K562 (cell line): ENCODE data around the gene DACT3. TPM values are rescaled to one million over a fixed set of nuclear protein-coding genes. Genes with fewer than 3 reads are reported as not detected.
A peak's percentile ranks its signal among the peaks of the same experiment; 100 is the strongest.

Experiments
- microRNA counts: library from miRNA; unstranded; fragments of <30 nt; microRNA quantifications from one replicate; lab custom pipeline; 2016
- microRNA-seq: library from miRNA; unstranded; fragments of <30 nt; microRNA quantifications from one replicate; pipeline ENCODE4, GENCODE V29; 2018; ENCODE audit warnings: borderline microRNAs expressed
- polyA plus RNA-seq, 8 experiments: library from polyadenylated mRNA; depleted of rRNA in 4 of 8; stranded (reverse) in 5 of 8; unstranded in 3 of 8; fragments of >200 nt; fragmentation: Nextera tagmentation in 2 of 8; fragmentation: Illumina TruSeq in 1 of 8; extraction: Ambion mirVana in 2 of 8; extraction: Trizol in 1 of 8; gene quantifications; 2 replicates each; pipeline versions ENCODE4 v1.2.1 to v1.2.3, GENCODE V29; 2011 to 2014; ENCODE audit warnings: inconsistent platforms in 1 of 8, missing spikeins in 1 of 8
- small RNA-seq: library from RNA; depleted of rRNA; stranded (forward); fragments of <200 nt; gene quantifications from one replicate; pipeline ENCODE3, GENCODE V24; 2014
- total RNA-seq, 7 experiments: library from RNA; depleted of rRNA in 6 of 7; stranded (reverse); fragments of >200 nt in 6 of 7; fragmentation: Illumina TruSeq in 2 of 7; extraction: Trizol in 2 of 7; gene quantifications; 2 replicates each; pipeline versions ENCODE4 v1.2.1 to v1.2.3, GENCODE V29; 2011 to 2021; ENCODE audit warnings: low replicate concordance in 1 of 7

DACT3 gene
- total and polyA plus RNA-seq, 9 of the 15 experiments (the other 6 are each of a cell fraction or from before 2014, with no cell fraction given), result 0.67 to 6.5 (median 3.5) TPM

MicroRNAs within 50 kb of the gene (microRNA counts, 767-probe panel; counts per million panel counts)
- microRNA hsa-miR-320e (lab: Ali Mortazavi, UCI), result 3,212 counts per million, percentile 71 among the panel's probes with 10 or more counts

Small RNAs within 50 kb of the gene (microRNA-seq; reads per million reads assigned to microRNA genes)
- gene MIR320E, result 1.2 reads per million, percentile 13 among the genes with 10 or more reads in this experiment

Small RNAs within 50 kb of the gene (small RNA-seq; reads per million reads assigned to genes)
- gene MIR320E, result 0.15 reads per million
- 0.73 reads per million, percentile 44 among the genes with 10 or more reads in this experiment for gene RN7SL364P

Other genes with a start within 250 kb of the DACT3 start
Only the 7 nearest of the 13 such genes appear.
- gene CALM3, start 59.9 kb downstream of the DACT3 start, total RNA-seq (2014; rRNA removed), result 149 and 180 TPM in 2 replicates
- gene CALM3, start 59.9 kb downstream of the DACT3 start, total RNA-seq (2014; rRNA removed; fragmentation: Illumina TruSeq; extraction: Trizol), result 126 and 150 TPM in 2 replicates
- gene CALM3, start 59.9 kb downstream of the DACT3 start, total RNA-seq (2015; rRNA removed; fragmentation: Illumina TruSeq; extraction: Trizol), result 154 and 156 TPM in 2 replicates
- 277 TPM in 2 replicates for gene CALM3, start 59.9 kb downstream of the DACT3 start, total RNA-seq (2021)
- 255 and 327 TPM in 2 replicates for gene CALM3, start 59.9 kb downstream of the DACT3 start, polyA plus RNA-seq (2011; rRNA removed)
- gene CALM3, start 59.9 kb downstream of the DACT3 start, polyA plus RNA-seq (2014; fragmentation: Illumina TruSeq; extraction: Trizol), result 307 and 350 TPM in 2 replicates
- 10 to 100 TPM; 34.6 to 40.2 TPM for gene CALM3, start 59.9 kb downstream of the DACT3 start, polyA plus RNA-seq (2014; fragmentation: Nextera tagmentation; extraction: Ambion mirVana)
- gene CALM3, start 59.9 kb downstream of the DACT3 start, polyA plus RNA-seq (2014; rRNA removed), result 266 and 273 TPM in 2 replicates
- 0.61 and 1.5 TPM in 2 replicates for gene PTGIR, start 36.1 kb downstream of the DACT3 start, total RNA-seq (2014; rRNA removed)
- 0.18 and 0.45 TPM in 2 replicates for gene PTGIR, start 36.1 kb downstream of the DACT3 start, total RNA-seq (2014; rRNA removed; fragmentation: Illumina TruSeq; extraction: Trizol)
- gene PTGIR, start 36.1 kb downstream of the DACT3 start, total RNA-seq (2015; rRNA removed; fragmentation: Illumina TruSeq; extraction: Trizol), result 0.30 and 0.36 TPM in 2 replicates
- 1.4 and 1.9 TPM in 2 replicates for gene PTGIR, start 36.1 kb downstream of the DACT3 start, total RNA-seq (2021)
- 1.7 and 2.0 TPM in 2 replicates for gene PTGIR, start 36.1 kb downstream of the DACT3 start, polyA plus RNA-seq (2011; rRNA removed)
- 0.58 and 0.65 TPM in 2 replicates for gene PTGIR, start 36.1 kb downstream of the DACT3 start, polyA plus RNA-seq (2014; fragmentation: Illumina TruSeq; extraction: Trizol)
- gene PTGIR, start 36.1 kb downstream of the DACT3 start, polyA plus RNA-seq (2014; fragmentation: Nextera tagmentation; extraction: Ambion mirVana), result under 1 TPM in 1 of 2 experiments, not detected in 1; 0.11 TPM
- 1.7 and 3.4 TPM in 2 replicates for gene PTGIR, start 36.1 kb downstream of the DACT3 start, polyA plus RNA-seq (2014; rRNA removed)
- gene GNG8, start 25.0 kb downstream of the DACT3 start, total RNA-seq (2014; rRNA removed), result not detected in 2 replicates
- gene GNG8, start 25.0 kb downstream of the DACT3 start, total RNA-seq (2014; rRNA removed; fragmentation: Illumina TruSeq; extraction: Trizol), result not detected in 2 replicates
- not detected in 2 replicates for gene GNG8, start 25.0 kb downstream of the DACT3 start, total RNA-seq (2015; rRNA removed; fragmentation: Illumina TruSeq; extraction: Trizol)
- gene GNG8, start 25.0 kb downstream of the DACT3 start, total RNA-seq (2021), result not detected in 2 replicates
- not detected in 2 replicates for gene GNG8, start 25.0 kb downstream of the DACT3 start, polyA plus RNA-seq (2011; rRNA removed)
- not detected in 2 replicates for gene GNG8, start 25.0 kb downstream of the DACT3 start, polyA plus RNA-seq (2014; fragmentation: Illumina TruSeq; extraction: Trizol)
- gene GNG8, start 25.0 kb downstream of the DACT3 start, polyA plus RNA-seq (2014; fragmentation: Nextera tagmentation; extraction: Ambion mirVana), result 1 to 10 TPM in 1 of 2 experiments, not detected in 1; 1.3 TPM
- not detected in 2 replicates for gene GNG8, start 25.0 kb downstream of the DACT3 start, polyA plus RNA-seq (2014; rRNA removed)
- gene PRKD2, start 55.9 kb upstream of the DACT3 start, total RNA-seq (2014; rRNA removed), result 29.2 and 35.1 TPM in 2 replicates
- 9.9 and 15.0 TPM in 2 replicates for gene PRKD2, start 55.9 kb upstream of the DACT3 start, total RNA-seq (2014; rRNA removed; fragmentation: Illumina TruSeq; extraction: Trizol)
- 14.9 and 19.0 TPM in 2 replicates for gene PRKD2, start 55.9 kb upstream of the DACT3 start, total RNA-seq (2015; rRNA removed; fragmentation: Illumina TruSeq; extraction: Trizol)
- 57.3 and 60.0 TPM in 2 replicates for gene PRKD2, start 55.9 kb upstream of the DACT3 start, total RNA-seq (2021)
- 11.0 and 11.1 TPM in 2 replicates for gene PRKD2, start 55.9 kb upstream of the DACT3 start, polyA plus RNA-seq (2011; rRNA removed)
- 23.8 and 34.1 TPM in 2 replicates for gene PRKD2, start 55.9 kb upstream of the DACT3 start, polyA plus RNA-seq (2014; fragmentation: Illumina TruSeq; extraction: Trizol)
- gene PRKD2, start 55.9 kb upstream of the DACT3 start, polyA plus RNA-seq (2014; fragmentation: Nextera tagmentation; extraction: Ambion mirVana), result 1 to 10 TPM; 1.8 to 4.9 TPM
- 21.1 and 22.4 TPM in 2 replicates for gene PRKD2, start 55.9 kb upstream of the DACT3 start, polyA plus RNA-seq (2014; rRNA removed)
- gene FKRP, start 84.9 kb upstream of the DACT3 start, total RNA-seq (2014; rRNA removed), result 8.2 and 11.3 TPM in 2 replicates
- gene FKRP, start 84.9 kb upstream of the DACT3 start, total RNA-seq (2014; rRNA removed; fragmentation: Illumina TruSeq; extraction: Trizol), result 4.9 and 5.0 TPM in 2 replicates
- gene FKRP, start 84.9 kb upstream of the DACT3 start, total RNA-seq (2015; rRNA removed; fragmentation: Illumina TruSeq; extraction: Trizol), result 7.3 and 7.6 TPM in 2 replicates
- 11.2 and 14.9 TPM in 2 replicates for gene FKRP, start 84.9 kb upstream of the DACT3 start, total RNA-seq (2021)
- gene FKRP, start 84.9 kb upstream of the DACT3 start, polyA plus RNA-seq (2011; rRNA removed), result 3.7 and 5.4 TPM in 2 replicates
- gene FKRP, start 84.9 kb upstream of the DACT3 start, polyA plus RNA-seq (2014; fragmentation: Illumina TruSeq; extraction: Trizol), result 6.5 and 10.2 TPM in 2 replicates
- 1 to 10 TPM in 1 of 2 experiments, under 1 TPM in 1; 0.68 to 1.1 TPM for gene FKRP, start 84.9 kb upstream of the DACT3 start, polyA plus RNA-seq (2014; fragmentation: Nextera tagmentation; extraction: Ambion mirVana)
- 15.2 and 16.1 TPM in 2 replicates for gene FKRP, start 84.9 kb upstream of the DACT3 start, polyA plus RNA-seq (2014; rRNA removed)
- 66.9 and 71.0 TPM in 2 replicates for gene STRN4, start 85.3 kb upstream of the DACT3 start, total RNA-seq (2014; rRNA removed)
- 18.0 and 21.6 TPM in 2 replicates for gene STRN4, start 85.3 kb upstream of the DACT3 start, total RNA-seq (2014; rRNA removed; fragmentation: Illumina TruSeq; extraction: Trizol)
- gene STRN4, start 85.3 kb upstream of the DACT3 start, total RNA-seq (2015; rRNA removed; fragmentation: Illumina TruSeq; extraction: Trizol), result 36.9 and 39.2 TPM in 2 replicates
- gene STRN4, start 85.3 kb upstream of the DACT3 start, total RNA-seq (2021), result 79.2 and 82.7 TPM in 2 replicates
- 42.8 and 60.4 TPM in 2 replicates for gene STRN4, start 85.3 kb upstream of the DACT3 start, polyA plus RNA-seq (2011; rRNA removed)
- gene STRN4, start 85.3 kb upstream of the DACT3 start, polyA plus RNA-seq (2014; fragmentation: Illumina TruSeq; extraction: Trizol), result 34.8 and 63.9 TPM in 2 replicates
- 1 to 10 TPM in 1 of 2 experiments, under 1 TPM in 1; 0.62 to 1.7 TPM for gene STRN4, start 85.3 kb upstream of the DACT3 start, polyA plus RNA-seq (2014; fragmentation: Nextera tagmentation; extraction: Ambion mirVana)
- 81.4 and 83.7 TPM in 2 replicates for gene STRN4, start 85.3 kb upstream of the DACT3 start, polyA plus RNA-seq (2014; rRNA removed)
- gene SLC1A5, start 127.4 kb upstream of the DACT3 start, total RNA-seq (2014; rRNA removed), result 257 and 266 TPM in 2 replicates
- gene SLC1A5, start 127.4 kb upstream of the DACT3 start, total RNA-seq (2014; rRNA removed; fragmentation: Illumina TruSeq; extraction: Trizol), result 77.5 and 94.9 TPM in 2 replicates
- gene SLC1A5, start 127.4 kb upstream of the DACT3 start, total RNA-seq (2015; rRNA removed; fragmentation: Illumina TruSeq; extraction: Trizol), result 113 and 122 TPM in 2 replicates
- gene SLC1A5, start 127.4 kb upstream of the DACT3 start, total RNA-seq (2021), result 398 and 417 TPM in 2 replicates
- gene SLC1A5, start 127.4 kb upstream of the DACT3 start, polyA plus RNA-seq (2011; rRNA removed), result 134 and 227 TPM in 2 replicates
- 250 and 336 TPM in 2 replicates for gene SLC1A5, start 127.4 kb upstream of the DACT3 start, polyA plus RNA-seq (2014; fragmentation: Illumina TruSeq; extraction: Trizol)
- 10 to 100 TPM; 31.2 to 42.0 TPM for gene SLC1A5, start 127.4 kb upstream of the DACT3 start, polyA plus RNA-seq (2014; fragmentation: Nextera tagmentation; extraction: Ambion mirVana)
- gene SLC1A5, start 127.4 kb upstream of the DACT3 start, polyA plus RNA-seq (2014; rRNA removed), result 169 and 256 TPM in 2 replicates